HUDEP-2 (cell line): ENCODE measurements around the gene SHH.

Experiments
- DNase-seq, 76 experiments: peaks; one replicate each; lab custom pipeline; 2025; ENCODE audit not compliant: unreplicated experiment in 76 of 76; lab: John Stamatoyannopoulos, UW

Gene SHH

GRCh38 chr7:155807789-155808548 lies 4.3 kb downstream of the SHH start:
- no peak for DNase-seq

GRCh38 chr7:155807065-155807671 lies 5.1 kb downstream of the SHH start:
- DNase-seq, result no peak

- DNase-seq, result no peak
These were observed 6.0 kb downstream of the SHH start for GRCh38 chr7:155806096-155806871.

GRCh38 chr7:155805826-155806095 lies 6.5 kb downstream of the SHH start:
- no peak for DNase-seq

- peak in 29 of 76 experiments; percentile 4 to 47 (median 18) for DNase-seq
These were observed 7.1 kb downstream of the SHH start for GRCh38 chr7:155804897-155805825.

- DNase-seq, result no peak
These were observed 7.8 kb downstream of the SHH start for GRCh38 chr7:155804431-155804831.

- no peak for DNase-seq
These were observed 8.6 kb downstream of the SHH start for GRCh38 chr7:155803418-155804376.

- no peak for DNase-seq
These were observed 9.3 kb downstream of the SHH start for GRCh38 chr7:155802906-155803417.

- no peak for DNase-seq
These were observed 10.0 kb downstream of the SHH start for GRCh38 chr7:155802291-155802690.

- no peak for DNase-seq
These were observed 11.5 kb downstream of the SHH start for GRCh38 chr7:155800741-155801267.

- no peak for DNase-seq
These were observed 12.0 kb downstream of the SHH start for GRCh38 chr7:155800301-155800700.

- no peak for DNase-seq
These were observed 12.7 kb downstream of the SHH start for GRCh38 chr7:155799514-155799913.

GRCh38 chr7:155798673-155799439 lies 13.4 kb downstream of the SHH start:
- no peak for DNase-seq

GRCh38 chr7:155797262-155798250 lies 14.7 kb downstream of the SHH start:
- no peak for DNase-seq

- DNase-seq, result peak in 39 of 76 experiments; percentile 2 to 63 (median 23)
These were observed 15.6 kb downstream of the SHH start for GRCh38 chr7:155796381-155797261.

GRCh38 chr7:155795951-155796350 lies 16.3 kb downstream of the SHH start:
- DNase-seq, result no peak
